HepG2 (cell line): ENCODE measurements around the gene KRTAP1-5.

Experiments
- ATF6 ChIP-seq: sonication (generic); formaldehyde crosslinking; conservative IDR thresholded peaks from 2 replicates; pipeline ENCODE4 v1.4.0; 2020; ENCODE audit warnings: missing genetic modification reagents
- EP300 ChIP-seq, 3 experiments: sonication (generic) in 1 of 3; formaldehyde crosslinking in 1 of 3; IDR thresholded peaks; 2 replicates each; pipeline versions ENCODE4 v1.5.1 to v1.6.1; 2011 to 2020; ENCODE audit warnings: low read depth in 2 of 3, low read length in 2 of 3, borderline replicate concordance in 1 of 3, improper control_type of control experiment in 1 of 3, mild to moderate bottlenecking in 1 of 3, missing genetic modification reagents in 1 of 3, moderate library complexity in 1 of 3
- EZH2 ChIP-seq: conservative IDR thresholded peaks from 2 replicates; pipeline ENCODE4 v1.6.1; 2012; ENCODE audit warnings: mild to moderate bottlenecking, low read depth, low read length, moderate library complexity
- SATB2 ChIP-seq: sonication (generic); formaldehyde crosslinking; IDR thresholded peaks from 2 replicates; pipeline ENCODE4 v1.5.0; 2020; ENCODE audit warnings: missing genetic modification reagents
- SIN3B ChIP-seq: fragments of 150-350 bp; IDR thresholded peaks from 2 replicates; pipeline ENCODE4 v1.6.1; 2014; ENCODE audit warnings: low read length
- SMARCC2 ChIP-seq: fragments of 450-650 bp; IDR thresholded peaks from 2 replicates; pipeline ENCODE4 v1.6.1; 2017; ENCODE audit warnings: antibody characterized with exemption, mild to moderate bottlenecking
- YY1 ChIP-seq: IDR thresholded peaks from 2 replicates; pipeline ENCODE4 v1.6.1; 2011; ENCODE audit warnings: low read length, low read depth, moderate library complexity, mild to moderate bottlenecking; ENCODE audit not compliant: insufficient read depth, insufficient replicate concordance
- ZNF616 ChIP-seq: sonication (generic); formaldehyde crosslinking; IDR thresholded peaks from 2 replicates; pipeline ENCODE4 v1.5.0; 2020; ENCODE audit warnings: low read depth, mild to moderate bottlenecking, missing genetic modification reagents
- ZNF773 ChIP-seq: sonication (generic); formaldehyde crosslinking; IDR thresholded peaks from 2 replicates; pipeline ENCODE4 v1.4.0; 2020; ENCODE audit warnings: missing genetic modification reagents, borderline replicate concordance

GRCh38 chr17:41024697-41025096 lies 2.3 kb downstream of the KRTAP1-5 start:
- TF ChIP-seq ZNF616 (CRISPR knock-in tag) = no peak
- no peak for TF ChIP-seq SATB2 (CRISPR knock-in tag)
- no peak for TF ChIP-seq EZH2
- TF ChIP-seq ATF6 (CRISPR knock-in tag) = no peak
- TF ChIP-seq SMARCC2 = no peak
- no peak for TF ChIP-seq EP300 (IDR thresholded peaks at IDR 0.05; ENCODE audit: low read depth in 2 of 2, low read length in 2 of 2)
- TF ChIP-seq EP300 (CRISPR knock-in tag; IDR thresholded peaks at IDR 0.05; ENCODE audit: borderline replicate concordance) = no peak
- TF ChIP-seq ZNF773 (CRISPR knock-in tag) = no peak
- TF ChIP-seq SIN3B = no peak
- TF ChIP-seq YY1 = no peak
